ENCODE data around the gene MYH9.

GRCh38 chr22:36359470-36359996, 28.2 kb downstream of the MYH9 start:
- TF ChIP-seq EZH2phosphoT487 (IDR thresholded peaks at IDR 0.05; ENCODE audit: borderline replicate concordance, low read depth) (no peak), CTCF (IDR thresholded peaks at IDR 0.05) (no peak), RXRA (IDR thresholded peaks at IDR 0.05; ENCODE audit: borderline replicate concordance, low read depth) (no peak), MXI1 (IDR thresholded peaks at IDR 0.05; ENCODE audit: low read depth, low read length) (no peak), REST (IDR thresholded peaks at IDR 0.05; ENCODE audit: low read depth, low read length) (no peak), EP300 (IDR thresholded peaks at IDR 0.05; ENCODE audit: borderline replicate concordance in 1 of 2, low read depth in 1 of 2, low read length in 1 of 2) (no peak), TCF12 (IDR thresholded peaks at IDR 0.05) (no peak), ZBTB33 (IDR thresholded peaks at IDR 0.05; ENCODE audit: borderline replicate concordance, low read depth) (no peak), MAX (IDR thresholded peaks at IDR 0.05; ENCODE audit: low read depth) (no peak)

Data from SK-N-SH (cell line).